C4-2B (cell line): ENCODE measurements around the gene MDK.

ENCODE experiments used
- CTCF ChIP-seq: fragments of 450-650 bp; conservative IDR thresholded peaks from 2 replicates; pipeline ENCODE4 v1.5.1; 2017; ENCODE audit warnings: mild to moderate bottlenecking
- ZFX ChIP-seq: fragments of 450-650 bp; IDR thresholded peaks from 2 replicates; pipeline ENCODE4 v1.6.1; 2017

GRCh38 chr11:46410021-46410420, 28.6 kb downstream of the MDK start:
- TF ChIP-seq CTCF, result no peak
- no peak for TF ChIP-seq ZFX
